Suprapubic skin (tissue), 4 donors: ENCODE results near the gene TINAGL1. TPM values are rescaled to one million over a fixed set of nuclear protein-coding genes. Genes with fewer than 3 reads are reported as not detected.

Source experiments
- DNase-seq, 2 donors: peaks; one replicate each; pipeline ENCODE4 v3.0.0-alpha.2; 2019; ENCODE audit warnings: low spot score in 2 of 2
- H3K27ac ChIP-seq: fragments of 200-600 bp; sonication (generic); one replicate; pipeline ENCODE4 v1.5.1; 2019
- H3K27me3 ChIP-seq: fragments of 200-600 bp; sonication (generic); one replicate; pipeline ENCODE4 v1.5.1; 2019
- H3K36me3 ChIP-seq: fragments of 200-600 bp; sonication (generic); one replicate; pipeline ENCODE4 v1.5.1; 2019
- H3K4me1 ChIP-seq: fragments of 200-600 bp; sonication (generic); one replicate; pipeline ENCODE4 v1.5.1; 2019
- H3K4me3 ChIP-seq: fragments of 200-600 bp; sonication (generic); one replicate; pipeline ENCODE4 v1.5.1; 2019; ENCODE audit warnings: mild to moderate bottlenecking
- H3K9me3 ChIP-seq: fragments of 200-600 bp; sonication (generic); one replicate; pipeline ENCODE4 v1.5.1; 2019
- CTCF ChIP-seq, 2 donors: fragments of 200-600 bp in 1 of 2; fragments of 450-650 bp in 1 of 2; sonication (generic) in 1 of 2; IDR thresholded peaks; one replicate each; pipeline ENCODE4 v1.5.1; 2016 to 2019; ENCODE audit warnings: antibody characterized with exemption in 2 of 2, mild to moderate bottlenecking in 1 of 2, moderate library complexity in 1 of 2
- EP300 ChIP-seq: sonication (generic); formaldehyde crosslinking; IDR thresholded peaks from one replicate; pipeline ENCODE4 v1.6.1; 2017; ENCODE audit warnings: antibody characterized with exemption
- POLR2A ChIP-seq, 2 donors: fragments of 450-650 bp; IDR thresholded peaks; one replicate each; pipeline ENCODE4 v1.6.1; 2017; ENCODE audit warnings: antibody characterized with exemption in 2 of 2, mild to moderate bottlenecking in 2 of 2, moderate library complexity in 2 of 2
- POLR2AphosphoS5 ChIP-seq, 3 donors: sonication (generic); formaldehyde crosslinking; IDR thresholded peaks; one replicate each; pipeline ENCODE4 v1.6.1; 2017; ENCODE audit warnings: antibody characterized with exemption in 3 of 3
- WGBS: methylation state at CpG from one replicate; pipeline ENCODE4 v1.1.5; 2018; 5-methylcytosine and 5-hydroxymethylcytosine counted together
- total RNA-seq, 4 donors: library from RNA; depleted of rRNA; stranded (reverse); fragments of >200 nt; gene quantifications; one replicate each; pipeline ENCODE4 v1.1.0, GENCODE V29; 2016

The TINAGL1 gene
- total RNA-seq, 4 donors from 2014 or later = 40.1 to 78.5 (median 64.0) TPM

GRCh38 chr1:31573261-31573660, 3.1 kb upstream of the TINAGL1 start:
- Histone ChIP-seq H3K36me3 (no peaks in the 10 kb centered on the region), H3K9me3 (no peaks in the 10 kb centered on the region), H3K27me3 (peaks cover 11% of the 10 kb centered on the region), H3K4me3 (no peak overlapping the region), H3K4me1 (peaks cover 46% of the 10 kb centered on the region), H3K27ac (peak overlapping the region; percentile 77)
- no peak for TF ChIP-seq POLR2A (IDR thresholded peaks at IDR 0.05)
- 83% methylated on average over 8 of the region's 8 CpGs for WGBS
- DNase-seq = no peak

- Histone ChIP-seq H3K9me3 (no peaks in the 10 kb centered on the region), H3K4me1 (peaks cover 46% of the 10 kb centered on the region), H3K27ac (peak overlapping the region; percentile 77), H3K36me3 (no peaks in the 10 kb centered on the region), H3K4me3 (no peak overlapping the region), H3K27me3 (peaks cover 11% of the 10 kb centered on the region)
- TF ChIP-seq POLR2A (IDR thresholded peaks at IDR 0.05) = no peak
- TF ChIP-seq POLR2AphosphoS5 (IDR thresholded peaks at IDR 0.05) = no peak
- TF ChIP-seq EP300 = no peak
- no peak for TF ChIP-seq CTCF (IDR thresholded peaks at IDR 0.05)
- DNase-seq = no peak
- WGBS = 34% methylated on average over 9 of the region's 10 CpGs
These were observed 1.5 kb upstream of the TINAGL1 start for GRCh38 chr1:31574749-31575368.

- TF ChIP-seq CTCF (IDR thresholded peaks at IDR 0.05) (no peak), POLR2AphosphoS5 (IDR thresholded peaks at IDR 0.05) (no peak), POLR2A (IDR thresholded peaks at IDR 0.05) (no peak), EP300 (no peak)
- Histone ChIP-seq H3K27me3 (peaks cover 11% of the 10 kb centered on the region), H3K4me3 (peak overlapping the region; percentile 52), H3K36me3 (no peaks in the 10 kb centered on the region), H3K4me1 (peaks cover 50% of the 10 kb centered on the region), H3K27ac (peak overlapping the region; percentile 77), H3K9me3 (no peaks in the 10 kb centered on the region)
- WGBS = 39% methylated on average over 7 of the region's 11 CpGs
- DNase-seq = no peak
These were observed 760 bp upstream of the TINAGL1 start for GRCh38 chr1:31575369-31576140.

GRCh38 chr1:31576743-31577455, 584 bp downstream of the TINAGL1 start:
- H3K9me3 ChIP-seq = no peaks in the 10 kb centered on the region
- WGBS = 51% methylated on average over 11 of the region's 27 CpGs
- TF ChIP-seq POLR2AphosphoS5 (IDR thresholded peaks at IDR 0.05) = no peak
- TF ChIP-seq POLR2A (IDR thresholded peaks at IDR 0.05) = no peak
- no peaks in the 10 kb centered on the region for H3K36me3 ChIP-seq
- peak overlapping the region; percentile 77 for H3K27ac ChIP-seq
- H3K27me3 ChIP-seq = peaks cover 11% of the 10 kb centered on the region
- H3K4me1 ChIP-seq = peaks cover 53% of the 10 kb centered on the region
- no peak for DNase-seq
- peak overlapping the region; percentile 52 for H3K4me3 ChIP-seq

- H3K27me3 ChIP-seq = peaks cover 11% of the 10 kb centered on the region
- peaks cover 50% of the 10 kb centered on the region for H3K4me1 ChIP-seq
- WGBS = 63% methylated on average over 6 of the region's 6 CpGs
- H3K27ac ChIP-seq = peak overlapping the region; percentile 77
- no peak for TF ChIP-seq EP300
- TF ChIP-seq POLR2A (IDR thresholded peaks at IDR 0.05) = no peak
- TF ChIP-seq CTCF (IDR thresholded peaks at IDR 0.05) = no peak
- TF ChIP-seq POLR2AphosphoS5 (IDR thresholded peaks at IDR 0.05) = no peak
- H3K4me3 ChIP-seq = peak overlapping the region; percentile 52
- H3K9me3 ChIP-seq = no peaks in the 10 kb centered on the region
- no peaks in the 10 kb centered on the region for H3K36me3 ChIP-seq
- no peak for DNase-seq
These were observed 1.3 kb downstream of the TINAGL1 start for GRCh38 chr1:31577515-31578192.
